PFSK-1 (cell line): ENCODE measurements around the gene STARD8.

Experiments
- FOXP2 ChIP-seq: optimal IDR thresholded peaks from 2 replicates; pipeline ENCODE3; 2011; ENCODE audit warnings: borderline replicate concordance, control low read depth, inconsistent platforms; ENCODE audit not compliant: insufficient read depth; ENCODE audit errors: extremely low read length, extremely low read depth
- POLR2AphosphoS5 ChIP-seq: IDR thresholded peaks from 2 replicates; pipeline ENCODE4 v1.6.1; 2012; ENCODE audit warnings: low read depth, mild to moderate bottlenecking, control low read depth, low read length, moderate library complexity
- SIN3A ChIP-seq: IDR thresholded peaks from 2 replicates; pipeline ENCODE4 v1.6.1; 2012; ENCODE audit warnings: mild to moderate bottlenecking, low read length, moderate library complexity, borderline replicate concordance; ENCODE audit not compliant: insufficient read depth
- TAF1 ChIP-seq: IDR thresholded peaks from 2 replicates; pipeline ENCODE4 v1.6.1; 2012; ENCODE audit warnings: low read length, control low read depth, borderline replicate concordance; ENCODE audit not compliant: insufficient read depth
- TF ChIP-seq, protein P1 (sequence below), 2 experiments: IDR thresholded peaks; 2 replicates each; pipeline versions ENCODE4 v1.6.1 to v1.8.0; 2011 to 2012; ENCODE audit warnings: low read depth in 2 of 2, low read length in 2 of 2, control low read depth in 1 of 2, inconsistent platforms in 1 of 2, mild to moderate bottlenecking in 1 of 2, moderate library complexity in 1 of 2; ENCODE audit not compliant: insufficient read depth in 1 of 2

Gene STARD8

DNA sequence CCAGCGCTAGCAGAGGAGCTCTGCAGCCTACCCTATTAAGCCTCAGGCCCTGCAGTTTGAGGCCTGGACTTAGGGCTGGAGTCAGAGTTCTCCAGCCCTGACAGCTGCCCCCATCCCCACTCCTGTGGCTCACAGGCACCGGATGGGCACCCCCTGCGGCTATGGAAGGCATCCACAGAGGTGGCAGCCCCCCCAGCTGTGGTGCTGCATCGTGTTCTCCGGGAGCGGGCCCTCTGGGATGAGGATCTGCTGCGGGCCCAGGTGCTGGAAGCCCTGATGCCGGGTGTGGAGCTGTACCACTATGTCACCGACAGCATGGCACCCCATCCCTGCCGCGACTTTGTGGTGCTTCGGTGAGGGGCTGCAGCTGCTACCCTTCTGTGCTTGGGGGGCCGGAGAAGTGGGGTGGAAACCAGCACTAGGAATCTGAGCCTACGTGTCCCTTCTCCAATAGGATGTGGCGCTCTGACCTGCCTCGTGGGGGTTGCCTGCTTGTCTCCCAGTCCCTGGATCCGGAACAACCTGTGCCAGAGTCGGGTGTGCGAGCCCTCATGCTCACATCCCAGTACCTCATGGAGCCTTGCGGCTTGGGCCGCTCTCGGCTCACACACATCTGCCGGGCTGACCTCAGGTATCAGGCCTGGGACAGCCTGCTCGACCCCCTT lies 76.2 kb downstream of the STARD8 start:
- TF ChIP-seq, protein P1, sequence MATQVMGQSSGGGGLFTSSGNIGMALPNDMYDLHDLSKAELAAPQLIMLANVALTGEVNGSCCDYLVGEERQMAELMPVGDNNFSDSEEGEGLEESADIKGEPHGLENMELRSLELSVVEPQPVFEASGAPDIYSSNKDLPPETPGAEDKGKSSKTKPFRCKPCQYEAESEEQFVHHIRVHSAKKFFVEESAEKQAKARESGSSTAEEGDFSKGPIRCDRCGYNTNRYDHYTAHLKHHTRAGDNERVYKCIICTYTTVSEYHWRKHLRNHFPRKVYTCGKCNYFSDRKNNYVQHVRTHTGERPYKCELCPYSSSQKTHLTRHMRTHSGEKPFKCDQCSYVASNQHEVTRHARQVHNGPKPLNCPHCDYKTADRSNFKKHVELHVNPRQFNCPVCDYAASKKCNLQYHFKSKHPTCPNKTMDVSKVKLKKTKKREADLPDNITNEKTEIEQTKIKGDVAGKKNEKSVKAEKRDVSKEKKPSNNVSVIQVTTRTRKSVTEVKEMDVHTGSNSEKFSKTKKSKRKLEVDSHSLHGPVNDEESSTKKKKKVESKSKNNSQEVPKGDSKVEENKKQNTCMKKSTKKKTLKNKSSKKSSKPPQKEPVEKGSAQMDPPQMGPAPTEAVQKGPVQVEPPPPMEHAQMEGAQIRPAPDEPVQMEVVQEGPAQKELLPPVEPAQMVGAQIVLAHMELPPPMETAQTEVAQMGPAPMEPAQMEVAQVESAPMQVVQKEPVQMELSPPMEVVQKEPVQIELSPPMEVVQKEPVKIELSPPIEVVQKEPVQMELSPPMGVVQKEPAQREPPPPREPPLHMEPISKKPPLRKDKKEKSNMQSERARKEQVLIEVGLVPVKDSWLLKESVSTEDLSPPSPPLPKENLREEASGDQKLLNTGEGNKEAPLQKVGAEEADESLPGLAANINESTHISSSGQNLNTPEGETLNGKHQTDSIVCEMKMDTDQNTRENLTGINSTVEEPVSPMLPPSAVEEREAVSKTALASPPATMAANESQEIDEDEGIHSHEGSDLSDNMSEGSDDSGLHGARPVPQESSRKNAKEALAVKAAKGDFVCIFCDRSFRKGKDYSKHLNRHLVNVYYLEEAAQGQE (IDR thresholded peaks at IDR 0.05; ENCODE audit: insufficient read depth in 1 of 2, low read depth in 2 of 2, low read length in 2 of 2): no peak
- no peak for TF ChIP-seq FOXP2
- no peak for TF ChIP-seq TAF1
- no peak for TF ChIP-seq SIN3A
- TF ChIP-seq POLR2AphosphoS5: no peak

DNA sequence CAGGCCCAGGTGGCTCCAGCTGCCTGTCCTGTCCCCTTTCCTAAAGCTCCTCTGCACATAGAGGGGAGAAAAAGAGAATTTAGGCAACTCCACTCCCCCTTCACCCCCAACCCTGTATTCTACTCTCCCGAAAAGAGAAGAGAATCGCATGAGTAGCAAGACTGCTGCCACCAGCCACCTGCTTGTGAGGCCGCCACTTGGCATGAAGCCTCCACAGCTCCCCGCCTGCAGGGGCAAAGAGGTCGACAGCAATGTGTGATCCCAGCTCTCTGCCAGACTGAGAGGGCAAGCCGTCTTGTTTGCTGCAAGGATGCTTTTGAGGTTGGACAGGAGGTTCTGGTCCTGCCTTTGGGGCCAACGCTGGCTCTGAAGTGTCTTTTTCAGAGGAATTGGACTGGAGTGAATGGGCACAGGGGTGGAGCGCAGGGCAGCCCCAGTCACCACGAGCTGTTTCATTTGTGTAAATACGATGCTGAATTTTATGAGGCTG lies 77.1 kb downstream of the STARD8 start:
- TF ChIP-seq TAF1 (no peak), SIN3A (no peak), POLR2AphosphoS5 (no peak), FOXP2 (no peak)
- TF ChIP-seq, protein P1 (IDR thresholded peaks at IDR 0.05; ENCODE audit: insufficient read depth in 1 of 2, low read depth in 2 of 2, low read length in 2 of 2): no peak

DNA sequence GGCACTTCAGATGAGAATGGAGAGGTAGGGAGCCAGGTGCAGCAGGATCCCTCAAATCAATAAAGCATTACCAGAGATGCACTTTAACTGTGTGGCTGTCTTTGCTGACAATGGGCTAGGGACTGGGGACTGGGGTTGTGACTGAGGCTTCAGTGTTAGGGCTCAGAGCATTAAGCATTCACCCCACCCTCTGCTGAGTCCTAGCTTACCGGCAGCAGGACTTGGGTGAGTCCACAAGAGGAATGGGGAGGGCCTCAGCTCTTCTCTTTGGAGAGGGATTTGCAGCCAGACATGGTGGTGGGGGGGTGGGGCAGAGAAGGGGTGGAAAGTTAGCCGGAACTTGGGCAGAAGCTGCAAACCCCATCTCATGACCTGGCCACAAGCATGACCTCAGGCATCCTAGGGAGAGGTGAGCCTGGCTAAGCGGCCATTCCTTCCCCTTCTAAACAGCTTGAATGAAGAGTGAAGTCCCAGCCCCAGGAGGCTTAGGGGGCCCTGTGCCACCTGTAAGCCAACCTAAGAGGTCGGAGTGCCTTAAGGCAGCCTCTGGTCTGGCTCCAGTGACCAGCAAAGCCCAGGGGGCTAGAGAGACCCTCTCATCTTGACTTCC lies 78.4 kb downstream of the STARD8 start:
- TF ChIP-seq POLR2AphosphoS5 (no peak), TAF1 (no peak), FOXP2 (no peak)

DNA sequence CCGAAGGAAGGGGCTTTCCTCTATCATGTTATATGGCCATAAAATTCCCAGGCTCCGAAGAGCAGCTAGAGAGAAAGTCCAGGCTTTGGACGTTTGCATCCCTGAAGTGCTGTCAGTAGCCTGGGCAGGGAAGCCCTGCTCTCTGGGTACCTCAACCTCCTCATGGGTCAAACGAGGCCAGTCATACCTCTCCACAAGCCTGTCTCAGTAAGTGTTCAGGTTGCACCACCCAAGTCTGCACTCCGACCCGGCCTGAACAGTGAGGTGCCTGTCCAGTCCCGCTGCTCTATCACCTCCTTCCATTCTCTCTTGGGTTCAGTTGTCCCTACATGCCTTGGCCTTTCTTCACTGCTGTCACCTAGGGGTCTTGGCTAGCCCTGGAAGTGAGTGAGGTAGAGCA lies 78.9 kb downstream of the STARD8 start:
- no peak for TF ChIP-seq FOXP2
- TF ChIP-seq SIN3A: no peak
- no peak for TF ChIP-seq POLR2AphosphoS5
- TF ChIP-seq TAF1: no peak
- TF ChIP-seq, protein P1 (IDR thresholded peaks at IDR 0.05; ENCODE audit: insufficient read depth in 1 of 2, low read depth in 2 of 2, low read length in 2 of 2): no peak

DNA sequence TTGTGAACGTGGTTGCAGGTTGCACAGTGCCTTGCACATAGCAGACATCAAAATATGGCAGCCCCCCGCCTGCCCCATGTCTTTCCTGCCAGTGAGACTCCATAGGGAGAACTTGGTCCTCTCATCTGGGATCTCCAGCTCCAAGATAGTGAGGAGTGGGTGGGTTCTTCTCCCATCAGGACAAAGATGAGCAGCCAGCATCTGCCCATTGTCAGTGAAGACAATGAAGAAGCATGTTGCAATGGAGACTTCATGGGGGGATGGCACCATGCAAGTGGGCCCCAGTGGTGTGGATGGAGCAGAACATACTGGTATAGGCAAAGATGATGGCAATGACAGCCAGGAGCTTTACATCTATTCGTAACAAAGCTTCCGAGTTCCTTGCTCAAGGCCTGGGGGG lies 80.2 kb downstream of the STARD8 start:
- no peak for TF ChIP-seq POLR2AphosphoS5
- TF ChIP-seq, protein P1 (IDR thresholded peaks at IDR 0.05; ENCODE audit: insufficient read depth in 1 of 2, low read depth in 2 of 2, low read length in 2 of 2): no peak
- TF ChIP-seq TAF1: no peak
- TF ChIP-seq SIN3A: no peak
- TF ChIP-seq FOXP2: no peak
